Measurements from ENCODE around the gene PELI2.

The PELI2 gene

GRCh38 chr14:56224229-56224628 lies 106.0 kb downstream of the PELI2 start:
- TF ChIP-seq CTCF (IDR thresholded peaks at IDR 0.05; ENCODE audit: control extremely low read depth, extremely low read depth, low read depth, missing control alignments) = no peak
- POLR2A ChIA-PET = no interaction called here
- CTCF ChIA-PET = no interaction called here
- no peak for DNase-seq (ENCODE audit: extremely low spot score)

GRCh38 chr14:56224691-56225681 lies 106.8 kb downstream of the PELI2 start:
- TF ChIP-seq CTCF (IDR thresholded peaks at IDR 0.05; ENCODE audit: control extremely low read depth, extremely low read depth, low read depth, missing control alignments) = no peak
- no peak for DNase-seq (ENCODE audit: extremely low spot score)
- POLR2A ChIA-PET = no interaction called here
- CTCF ChIA-PET = no interaction called here

- ChIA-PET CTCF (interaction anchor here (1.1 kb wide), 1 partner anchor 48 kb away, joined by 3 read pairs; no protein-coding TSS in a partner anchor), POLR2A (no interaction called here)
- no peak for TF ChIP-seq CTCF (IDR thresholded peaks at IDR 0.05; ENCODE audit: control extremely low read depth, extremely low read depth, low read depth, missing control alignments)
- DNase-seq (ENCODE audit: extremely low spot score) = no peak
Measured at GRCh38 chr14:56235388-56235787, 117.2 kb downstream of the PELI2 start.

GRCh38 chr14:56237398-56237797 lies 119.2 kb downstream of the PELI2 start:
- TF ChIP-seq CTCF (IDR thresholded peaks at IDR 0.05; ENCODE audit: control extremely low read depth, extremely low read depth, low read depth, missing control alignments) = no peak
- POLR2A ChIA-PET = no interaction called here
- CTCF ChIA-PET = interaction anchor here (1.3 kb wide), 1 partner anchor 14 kb away, joined by 4 read pairs; no protein-coding TSS in a partner anchor
- DNase-seq (ENCODE audit: extremely low spot score) = no peak

- CTCF ChIA-PET = interaction anchor here (1.4 kb wide), 1 partner anchor 146 kb away, joined by 3 read pairs; no protein-coding TSS in a partner anchor
- POLR2A ChIA-PET = no interaction called here
- no peak for TF ChIP-seq CTCF (IDR thresholded peaks at IDR 0.05; ENCODE audit: control extremely low read depth, extremely low read depth, low read depth, missing control alignments)
- DNase-seq (ENCODE audit: extremely low spot score) = no peak
Measured at GRCh38 chr14:56241461-56241860, 123.2 kb downstream of the PELI2 start.

GRCh38 chr14:56243110-56243509 lies 124.9 kb downstream of the PELI2 start:
- TF ChIP-seq CTCF (IDR thresholded peaks at IDR 0.05; ENCODE audit: control extremely low read depth, extremely low read depth, low read depth, missing control alignments) = no peak
- DNase-seq (ENCODE audit: extremely low spot score) = no peak
- ChIA-PET CTCF (interaction anchor here (1.0 to 1.5 kb wide), 3 partner anchors 15 to 148 kb away, joined by 3 read pairs; no protein-coding TSS in a partner anchor), POLR2A (no interaction called here)

Data from GM10248 (cell line).